ENCODE measurements around the gene ARHGEF12.

Gene ARHGEF12

GRCh38 chr11:120378474-120378873 is 42.3 kb downstream of the ARHGEF12 start:
- no peak overlapping the region for H3K4me3 ChIP-seq (ENCODE audit: low read length)
- TF ChIP-seq ZNF274 (IDR thresholded peaks at IDR 0.05; ENCODE audit: low read depth, low read length) = no peak

- H3K4me3 ChIP-seq (ENCODE audit: low read length) = no peak overlapping the region
- no peak for TF ChIP-seq ZNF274 (IDR thresholded peaks at IDR 0.05; ENCODE audit: low read depth, low read length)
Measured at GRCh38 chr11:120381401-120381800, 45.2 kb downstream of the ARHGEF12 start.

GRCh38 chr11:120383518-120384155 is 47.4 kb downstream of the ARHGEF12 start:
- H3K4me3 ChIP-seq (ENCODE audit: low read length) = no peak overlapping the region
- no peak for TF ChIP-seq ZNF274 (IDR thresholded peaks at IDR 0.05; ENCODE audit: low read depth, low read length)

- TF ChIP-seq ZNF274 (IDR thresholded peaks at IDR 0.05; ENCODE audit: low read depth, low read length) = no peak
- H3K4me3 ChIP-seq (ENCODE audit: low read length) = no peak overlapping the region
Measured at GRCh38 chr11:120384476-120384875, 48.3 kb downstream of the ARHGEF12 start.

GRCh38 chr11:120385110-120385509 is 48.9 kb downstream of the ARHGEF12 start:
- H3K4me3 ChIP-seq (ENCODE audit: low read length) = no peak overlapping the region
- TF ChIP-seq ZNF274 (IDR thresholded peaks at IDR 0.05; ENCODE audit: low read depth, low read length) = no peak

- no peak for TF ChIP-seq ZNF274 (IDR thresholded peaks at IDR 0.05; ENCODE audit: low read depth, low read length)
- H3K4me3 ChIP-seq (ENCODE audit: low read length) = no peak overlapping the region
Measured at GRCh38 chr11:120385655-120386054, 49.4 kb downstream of the ARHGEF12 start.

- H3K4me3 ChIP-seq (ENCODE audit: low read length) = no peak overlapping the region
- no peak for TF ChIP-seq ZNF274 (IDR thresholded peaks at IDR 0.05; ENCODE audit: low read depth, low read length)
Measured at GRCh38 chr11:120386318-120386717, 50.1 kb downstream of the ARHGEF12 start.

GRCh38 chr11:120386774-120387371 is 50.7 kb downstream of the ARHGEF12 start:
- no peak for TF ChIP-seq ZNF274 (IDR thresholded peaks at IDR 0.05; ENCODE audit: low read depth, low read length)

GRCh38 chr11:120388261-120388660 is 52.0 kb downstream of the ARHGEF12 start:
- TF ChIP-seq ZNF274 (IDR thresholded peaks at IDR 0.05; ENCODE audit: low read depth, low read length) = no peak
- H3K4me3 ChIP-seq (ENCODE audit: low read length) = no peak overlapping the region

More at GRCh38 chr11:120386774-120387371, 50.7 kb downstream of the ARHGEF12 start:
- no peak overlapping the region for H3K4me3 ChIP-seq (ENCODE audit: low read length)

- no peak overlapping the region for H3K4me3 ChIP-seq (ENCODE audit: low read length)
- no peak for TF ChIP-seq ZNF274 (IDR thresholded peaks at IDR 0.05; ENCODE audit: low read depth, low read length)
Measured at GRCh38 chr11:120389693-120390584, 53.7 kb downstream of the ARHGEF12 start.

GRCh38 chr11:120390585-120390922 is 54.3 kb downstream of the ARHGEF12 start:
- TF ChIP-seq ZNF274 (IDR thresholded peaks at IDR 0.05; ENCODE audit: low read depth, low read length) = no peak
- no peak overlapping the region for H3K4me3 ChIP-seq (ENCODE audit: low read length)

GRCh38 chr11:120391292-120391691 is 55.1 kb downstream of the ARHGEF12 start:
- H3K4me3 ChIP-seq (ENCODE audit: low read length) = no peak overlapping the region
- TF ChIP-seq ZNF274 (IDR thresholded peaks at IDR 0.05; ENCODE audit: low read depth, low read length) = no peak

- H3K4me3 ChIP-seq (ENCODE audit: low read length) = no peak overlapping the region
- TF ChIP-seq ZNF274 (IDR thresholded peaks at IDR 0.05; ENCODE audit: low read depth, low read length) = no peak
Measured at GRCh38 chr11:120391854-120392253, 55.6 kb downstream of the ARHGEF12 start.

GRCh38 chr11:120392314-120392713 is 56.1 kb downstream of the ARHGEF12 start:
- no peak overlapping the region for H3K4me3 ChIP-seq (ENCODE audit: low read length)
- TF ChIP-seq ZNF274 (IDR thresholded peaks at IDR 0.05; ENCODE audit: low read depth, low read length) = no peak

- H3K4me3 ChIP-seq (ENCODE audit: low read length) = no peak overlapping the region
- TF ChIP-seq ZNF274 (IDR thresholded peaks at IDR 0.05; ENCODE audit: low read depth, low read length) = no peak
Measured at GRCh38 chr11:120392793-120393192, 56.6 kb downstream of the ARHGEF12 start.

Data from GM08714 (cell line).